ENCODE measurements around the gene MACROD1.
"Not testable (repeated sequence)": the region's sequence is repeated elsewhere in the genome, so short reads cannot be mapped to it uniquely, and the experiment has no call there.

The MACROD1 gene

GRCh38 chr11:64185693-64186491, 20.0 kb upstream of the MACROD1 start, which contains the start of gene STIP1:
STIP1 (plus strand) TSS chr11:64186171; CDS start chr11:64186262, 91 bp downstream.
- DNase-seq = peak; percentile 91

GRCh38 chr11:64185175-64185692, 19.3 kb upstream of the MACROD1 start:
- no peak for DNase-seq

GRCh38 chr11:64183890-64184289, 18.0 kb upstream of the MACROD1 start:
- DNase-seq = no peak

- DNase-seq = no peak
Observed at GRCh38 chr11:64181506-64182411, 15.8 kb upstream of the MACROD1 start.

GRCh38 chr11:64180891-64181290, 15.0 kb upstream of the MACROD1 start:
- DNase-seq = no peak

- no peak for DNase-seq
Observed at GRCh38 chr11:64178951-64179639, 13.2 kb upstream of the MACROD1 start.

- no peak for DNase-seq
Observed at GRCh38 chr11:64178203-64178602, 12.3 kb upstream of the MACROD1 start.

GRCh38 chr11:64176751-64177150, 10.8 kb upstream of the MACROD1 start:
- no peak for DNase-seq

- no peak for DNase-seq
Observed at GRCh38 chr11:64173616-64174355, 7.9 kb upstream of the MACROD1 start.

GRCh38 chr11:64170419-64170818, 4.5 kb upstream of the MACROD1 start:
- DNase-seq = no peak

- DNase-seq = no peak
Observed at GRCh38 chr11:64165481-64165841, 452 bp downstream of the MACROD1 start.

- DNase-seq = no peak
Observed at GRCh38 chr11:64164392-64165312, 1.3 kb downstream of the MACROD1 start.

GRCh38 chr11:64163951-64164350, 2.0 kb downstream of the MACROD1 start:
- DNase-seq = no peak

- not testable (repeated sequence) for DNase-seq
Observed at GRCh38 chr11:64162769-64163168, 3.1 kb downstream of the MACROD1 start.

- no peak for DNase-seq
Observed at GRCh38 chr11:64161037-64161436, 4.9 kb downstream of the MACROD1 start.

- DNase-seq = no peak
Observed at GRCh38 chr11:64157631-64158394, 8.1 kb downstream of the MACROD1 start.

- no peak for DNase-seq
Observed at GRCh38 chr11:64156235-64157011, 9.5 kb downstream of the MACROD1 start.

GRCh38 chr11:64153812-64154211, 12.1 kb downstream of the MACROD1 start:
- DNase-seq = no peak

All from activated gamma-delta T cell (primary cell).